RCC 7860 (cell line): Measurements from ENCODE around the gene ALDH2.
"Not testable (repeated sequence)": the region's sequence is repeated elsewhere in the genome, so short reads cannot be mapped to it uniquely, and the experiment has no call there.

Source experiments
- DNase-seq: peaks from one replicate; pipeline ENCODE4 v3.0.0-alpha.2; 2015; ENCODE audit warnings: low spot score
- FAIRE-seq: peaks from 2 replicates; lab custom pipeline; 2012; peaks lifted over from hg19 to GRCh38; lab: Jason Lieb, UNC

ALDH2 gene

GRCh38 chr12:111823891-111824290, 57.2 kb downstream of the ALDH2 start:
- DNase-seq (no peak), FAIRE-seq (no peak)

GRCh38 chr12:111824312-111824711, 57.6 kb downstream of the ALDH2 start:
- FAIRE-seq, DNase-seq: not testable (repeated sequence)

- DNase-seq (no peak), FAIRE-seq (no peak)
Measured at GRCh38 chr12:111825509-111825908, 58.8 kb downstream of the ALDH2 start.

GRCh38 chr12:111826316-111826715, 59.6 kb downstream of the ALDH2 start:
- DNase-seq (no peak), FAIRE-seq (no peak)

- DNase-seq (no peak), FAIRE-seq (no peak)
Measured at GRCh38 chr12:111826992-111827391, 60.3 kb downstream of the ALDH2 start.

GRCh38 chr12:111827907-111828306, 61.2 kb downstream of the ALDH2 start:
- no peak for FAIRE-seq

GRCh38 chr12:111828338-111828979, 61.7 kb downstream of the ALDH2 start:
- no peak for DNase-seq
- no peak for FAIRE-seq

More at GRCh38 chr12:111827907-111828306, 61.2 kb downstream of the ALDH2 start:
- DNase-seq = no peak

- not testable (repeated sequence) for DNase-seq, FAIRE-seq
Measured at GRCh38 chr12:111829635-111830034, 62.9 kb downstream of the ALDH2 start.

- FAIRE-seq, DNase-seq: not testable (repeated sequence)
Measured at GRCh38 chr12:111834740-111835386, 68.1 kb downstream of the ALDH2 start.

GRCh38 chr12:111835531-111836181, 68.9 kb downstream of the ALDH2 start:
- DNase-seq, FAIRE-seq: not testable (repeated sequence)

DNA sequence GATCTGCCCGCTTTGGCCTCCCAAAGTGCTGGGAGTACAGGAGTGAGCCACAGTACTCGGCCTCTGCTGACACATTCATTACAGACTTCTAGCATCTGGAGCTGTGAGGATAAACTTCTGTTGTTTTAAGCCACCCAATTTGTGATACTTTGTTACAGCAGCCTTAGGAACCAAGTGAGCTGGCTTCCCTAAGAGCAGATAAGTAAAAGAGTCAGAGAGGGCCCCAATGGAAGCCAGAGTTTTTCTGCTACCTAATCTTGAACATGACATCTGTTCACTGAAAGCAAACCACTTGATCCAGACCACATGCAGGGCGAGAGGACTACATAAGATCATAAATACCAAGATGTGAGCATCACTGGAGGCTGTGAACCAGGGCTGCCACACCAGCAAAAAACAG, 71.6 kb downstream of the ALDH2 start:
- no peak for DNase-seq
- FAIRE-seq = no peak

DNA sequence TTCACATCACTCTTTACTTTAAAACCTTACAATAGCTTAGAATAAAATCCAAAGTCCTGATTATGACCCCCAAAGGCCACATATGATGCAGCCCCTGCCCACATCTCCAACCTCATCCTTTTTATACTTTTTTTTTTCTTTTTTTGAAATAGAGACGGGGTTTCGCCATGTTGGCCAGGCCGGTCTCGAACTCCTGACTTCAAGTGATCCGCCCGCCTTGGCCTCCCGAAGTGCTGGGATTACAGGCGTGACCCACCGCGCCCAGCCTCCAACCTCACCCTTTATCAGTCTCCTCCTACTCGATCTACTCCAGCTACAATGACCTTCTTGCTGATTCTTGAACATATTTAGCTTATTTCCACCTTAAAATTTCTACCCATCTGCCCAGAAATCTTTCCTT, 74.1 kb downstream of the ALDH2 start:
- FAIRE-seq = no peak
- DNase-seq = no peak

DNA sequence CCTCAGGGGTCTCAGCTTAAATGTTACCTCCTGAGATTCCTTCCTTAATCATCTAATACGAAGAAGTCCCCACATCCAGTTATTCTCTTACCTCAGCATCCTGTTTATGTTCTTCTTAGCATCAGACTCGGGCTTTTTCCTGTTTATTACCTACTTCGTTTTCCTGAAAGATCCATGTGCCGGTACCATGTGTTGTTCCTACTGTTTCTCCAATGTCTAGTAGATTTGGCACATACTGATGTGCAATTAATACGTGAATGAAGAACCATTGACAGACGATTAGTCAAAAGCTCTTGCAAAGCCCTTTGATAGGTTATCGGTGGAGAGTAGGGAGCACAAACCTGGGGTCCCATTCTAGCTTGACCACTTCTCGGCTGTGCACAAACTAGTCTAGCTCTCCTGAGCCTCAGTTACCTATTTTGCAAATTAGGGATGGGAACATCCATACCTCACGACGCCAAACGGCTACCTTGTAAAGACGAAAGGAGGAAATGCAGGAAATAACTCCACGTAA, 74.6 kb downstream of the ALDH2 start:
- DNase-seq (no peak), FAIRE-seq (no peak)

DNA sequence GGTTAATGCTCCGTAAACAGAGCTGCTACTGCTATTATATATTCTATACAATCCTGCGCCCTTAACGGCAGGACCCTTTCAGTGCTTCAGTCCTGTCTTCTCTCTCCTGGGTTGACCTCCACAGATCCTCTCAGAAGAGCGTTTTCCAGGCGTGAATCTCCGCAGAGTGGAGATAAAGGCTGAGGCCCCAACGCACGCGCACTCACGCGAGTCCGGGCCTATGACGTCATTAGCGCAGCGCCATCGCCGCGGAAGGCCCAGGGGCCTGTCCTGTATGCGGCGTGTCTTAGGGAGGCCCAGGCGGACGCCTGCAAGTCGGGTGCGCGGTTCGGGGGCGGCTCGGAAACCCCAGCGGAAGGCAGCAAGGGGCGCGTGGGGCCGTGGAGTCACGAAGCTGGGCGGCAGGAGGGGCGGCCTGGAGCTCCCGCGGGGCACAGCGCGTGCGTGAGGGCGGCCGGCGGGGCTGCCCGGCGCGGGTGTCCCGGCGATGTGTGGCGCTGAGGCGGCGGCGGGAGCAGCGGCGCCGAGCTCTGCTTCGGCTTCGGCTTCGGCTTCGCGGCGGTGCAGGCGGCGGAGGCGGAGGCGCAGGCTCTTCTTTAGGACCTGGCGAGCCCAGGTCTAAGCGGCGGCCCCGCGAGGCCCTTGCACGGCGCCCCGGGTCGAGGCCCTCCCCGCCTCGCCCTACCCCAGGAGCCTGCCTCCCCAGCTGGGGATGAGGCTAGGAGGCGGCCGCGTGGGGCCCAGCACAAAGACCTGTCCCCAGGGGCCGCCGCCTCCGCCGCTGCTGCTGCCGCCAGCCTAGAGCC, 75.2 kb downstream of the ALDH2 start, which contains the start of gene MAPKAPK5:
TSS of gene MAPKAPK5 (plus strand) at position 479 of the 806 bp plus-strand sequence. CDS start 506 bp downstream, outside the sequence.
- DNase-seq = peak; percentile 83
- no peak for FAIRE-seq

DNA sequence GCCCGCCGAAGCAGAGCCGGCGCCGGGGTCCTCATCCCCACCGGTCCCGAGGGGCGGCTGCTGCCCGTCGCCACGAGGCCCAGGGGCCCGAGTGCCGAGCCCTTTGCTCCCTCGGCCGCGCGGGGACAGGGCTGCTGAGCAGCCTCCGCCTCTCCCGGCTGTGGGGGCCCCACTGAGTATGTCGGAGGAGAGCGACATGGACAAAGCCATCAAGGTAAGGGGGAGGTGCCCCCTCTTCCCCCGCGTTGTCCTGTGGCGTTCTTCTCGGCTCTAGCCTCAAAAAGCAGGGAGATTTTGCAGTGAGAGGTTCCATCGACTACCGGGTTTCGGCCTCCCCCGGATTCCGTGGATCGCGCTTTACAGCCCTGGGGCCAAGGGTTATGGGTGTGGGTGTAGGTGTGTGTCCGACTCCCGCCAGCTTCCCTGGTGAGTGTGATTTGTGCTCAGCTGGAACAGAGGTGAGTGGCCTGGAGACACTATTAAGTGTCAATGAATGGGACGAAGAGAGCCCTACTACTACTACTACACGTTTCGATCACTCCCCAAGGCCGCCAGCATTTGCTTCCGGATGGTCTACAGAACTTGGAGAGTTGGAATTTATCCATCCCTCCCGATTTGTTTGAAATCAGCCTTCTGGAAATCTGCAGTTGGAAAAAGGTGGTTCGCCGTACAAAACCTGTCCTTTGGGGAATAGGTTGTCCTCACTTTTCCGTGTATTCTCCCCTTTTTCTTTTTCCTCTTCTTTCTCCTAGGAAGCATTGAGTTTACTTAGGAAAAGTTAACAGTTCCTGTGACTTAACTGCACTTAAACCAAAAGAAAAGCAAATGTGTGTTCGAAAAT, 76.0 kb downstream of the ALDH2 start:
- no peak for DNase-seq
- no peak for FAIRE-seq

DNA sequence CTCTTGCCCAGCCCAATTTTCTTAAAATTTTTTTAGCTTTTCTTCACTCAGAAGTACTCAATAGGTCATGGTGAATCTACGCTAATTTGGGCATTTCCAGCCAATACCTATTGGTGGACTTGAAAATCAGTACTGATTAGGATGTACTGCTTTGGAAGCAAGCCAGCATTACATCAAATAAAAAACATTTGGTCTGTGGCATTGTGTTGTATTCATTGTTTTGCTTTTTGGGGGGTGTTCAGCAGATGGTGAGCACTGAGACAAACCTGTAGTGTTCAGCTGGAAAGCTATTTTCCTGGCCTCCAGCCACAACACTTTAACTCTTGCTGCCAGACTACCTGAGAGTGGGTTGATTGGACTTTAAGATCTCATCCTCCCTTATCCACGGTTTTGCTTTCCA, 79.3 kb downstream of the ALDH2 start:
- DNase-seq (no peak), FAIRE-seq (no peak)

GRCh38 chr12:111850526-111850925, 83.8 kb downstream of the ALDH2 start:
- DNase-seq (no peak), FAIRE-seq (no peak)

GRCh38 chr12:111858186-111858585, 91.5 kb downstream of the ALDH2 start:
- no peak for FAIRE-seq
- no peak for DNase-seq

- FAIRE-seq = no peak
Measured at GRCh38 chr12:111858778-111859177, 92.0 kb downstream of the ALDH2 start.

DNA sequence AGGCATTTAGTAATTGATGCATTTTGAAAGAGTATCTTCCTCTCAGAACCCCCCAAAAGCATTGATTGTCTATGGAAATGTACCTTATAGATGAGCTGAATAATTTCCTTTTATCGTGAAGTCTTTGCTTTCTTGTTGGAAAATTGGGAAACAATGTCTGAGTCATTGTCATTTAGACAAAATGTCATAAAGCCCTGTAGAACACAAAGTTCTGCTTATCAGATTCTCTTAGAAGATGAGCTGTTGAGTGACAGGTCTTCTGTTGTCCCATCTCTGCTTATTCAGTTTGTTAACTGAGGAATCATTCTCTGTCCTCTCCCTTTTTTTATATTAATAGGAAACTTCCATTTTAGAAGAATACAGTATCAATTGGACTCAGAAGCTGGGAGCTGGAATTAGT, 98.2 kb downstream of the ALDH2 start:
- FAIRE-seq (no peak), DNase-seq (no peak)

More at GRCh38 chr12:111858778-111859177, 92.0 kb downstream of the ALDH2 start:
- DNase-seq = no peak
